Neuronal stem cell (in vitro differentiated cells): ENCODE measurements around the gene UBE4B.

Source experiments
- DNase-seq: peaks from one replicate; pipeline ENCODE4 v3.0.0-alpha.2; 2013; ENCODE audit warnings: low spot score
- H2AFZ ChIP-seq: one replicate; pipeline ENCODE4 v1.6.1; 2013; ENCODE audit warnings: mild to moderate bottlenecking, low read length, inconsistent platforms
- H2AK5ac ChIP-seq: 2 replicates; pipeline ENCODE4 v1.6.1; 2013; ENCODE audit warnings: low read depth, mild to moderate bottlenecking, inconsistent platforms, low read length, moderate library complexity, mixed read lengths
- H2BK120ac ChIP-seq: 2 replicates; pipeline ENCODE4 v1.6.1; 2013; ENCODE audit warnings: low read depth, mild to moderate bottlenecking, inconsistent platforms, low read length, moderate library complexity, mixed read lengths
- H2BK12ac ChIP-seq: one replicate; pipeline ENCODE4 v1.6.1; 2013; ENCODE audit warnings: low read length, inconsistent platforms
- H2BK15ac ChIP-seq: 2 replicates; pipeline ENCODE4 v1.6.1; 2013; ENCODE audit warnings: mild to moderate bottlenecking, low read length, inconsistent platforms, mixed read lengths
- H2BK5ac ChIP-seq: one replicate; pipeline ENCODE4 v1.6.1; 2013; ENCODE audit warnings: inconsistent platforms, mild to moderate bottlenecking, low read length, moderate library complexity
- H3K14ac ChIP-seq: one replicate; pipeline ENCODE4 v1.6.1; 2013; ENCODE audit warnings: low read length, inconsistent platforms
- H3K18ac ChIP-seq: 2 replicates; pipeline ENCODE4 v1.6.1; 2013; ENCODE audit warnings: low read length, inconsistent platforms
- H3K23ac ChIP-seq: 2 replicates; pipeline ENCODE4 v1.6.1; 2013; ENCODE audit warnings: low read depth, mild to moderate bottlenecking, mixed read lengths, low read length, inconsistent platforms; ENCODE audit not compliant: poor library complexity
- H3K27ac ChIP-seq: replicated peaks from 3 replicates; pipeline ENCODE4 v1.5.1; 2013; ENCODE audit warnings: low read length, inconsistent platforms
- H3K27me3 ChIP-seq, 3 experiments: 2 replicates each; pipeline ENCODE4 v1.6.1; 2013; ENCODE audit warnings: low read length in 3 of 3, mild to moderate bottlenecking in 2 of 3, inconsistent platforms in 1 of 3, low read depth in 1 of 3, mixed read lengths in 1 of 3, moderate library complexity in 1 of 3; ENCODE audit not compliant: control insufficient read depth in 3 of 3, insufficient read depth in 3 of 3
- H3K36me3 ChIP-seq, 2 donors: replicated peaks in 1 of 2; 2 replicates each; pipeline ENCODE4 v1.6.1; 2013; ENCODE audit warnings: low read length in 2 of 2; ENCODE audit not compliant: control insufficient read depth in 2 of 2, insufficient read depth in 2 of 2
- H3K4ac ChIP-seq: 2 replicates; pipeline ENCODE4 v1.6.1; 2013; ENCODE audit warnings: inconsistent platforms, mild to moderate bottlenecking, low read length, moderate library complexity
- H3K4me1 ChIP-seq, 2 donors: 1 replicate in 1 of 2; 2 replicates in 1 of 2; pipeline ENCODE4 v1.6.1; 2013; ENCODE audit warnings: low read length in 2 of 2, low read depth in 1 of 2; ENCODE audit not compliant: control insufficient read depth in 2 of 2, insufficient read depth in 1 of 2
- H3K4me2 ChIP-seq: one replicate; pipeline ENCODE4 v1.6.1; 2013; ENCODE audit warnings: mild to moderate bottlenecking, low read length, inconsistent platforms; ENCODE audit not compliant: insufficient read depth, poor library complexity, severe bottlenecking
- H3K4me3 ChIP-seq, 2 donors: 2 replicates each; pipeline ENCODE4 v1.5.1; 2013; ENCODE audit warnings: low read length in 2 of 2, mild to moderate bottlenecking in 2 of 2, inconsistent platforms in 1 of 2, moderate library complexity in 1 of 2
- H3K79me1 ChIP-seq: one replicate; pipeline ENCODE4 v1.6.1; 2013; ENCODE audit warnings: low read depth, mild to moderate bottlenecking, inconsistent platforms, low read length, moderate library complexity
- H3K9ac ChIP-seq: one replicate; pipeline ENCODE4 v1.6.1; 2013; ENCODE audit warnings: mild to moderate bottlenecking, low read depth, low read length, inconsistent platforms; ENCODE audit not compliant: poor library complexity
- H3K9me3 ChIP-seq, 2 donors: replicated peaks in 1 of 2; 2 replicates each; pipeline versions ENCODE3 to v1.6.1; 2013; ENCODE audit warnings: low read length in 2 of 2, mild to moderate bottlenecking in 2 of 2, inconsistent platforms in 1 of 2, low read depth in 1 of 2, mixed read lengths in 1 of 2, moderate library complexity in 1 of 2; ENCODE audit not compliant: control insufficient read depth in 2 of 2, insufficient read depth in 1 of 2
- H4K8ac ChIP-seq: one replicate; pipeline ENCODE4 v1.6.1; 2013; ENCODE audit warnings: low read depth, mild to moderate bottlenecking, inconsistent platforms, low read length, moderate library complexity
- H4K91ac ChIP-seq: one replicate; pipeline ENCODE4 v1.6.1; 2013; ENCODE audit warnings: low read length, low read depth, mild to moderate bottlenecking, inconsistent platforms; ENCODE audit not compliant: poor library complexity
- WGBS, 2 donors: extraction: QIAGEN DNeasy Blood & Tissue Kit; methylation state at CpG; one replicate each; pipeline ENCODE4 v1.1.7; 2013; ENCODE audit warnings: missing lambda C conversion rate in 2 of 2, mixed read lengths in 1 of 2; ENCODE audit not compliant: insufficient read length in 2 of 2, insufficient replicate concordance in 1 of 2; ENCODE audit errors: extremely low coverage in 2 of 2; 5-methylcytosine and 5-hydroxymethylcytosine counted together

The UBE4B gene

GRCh38 chr1:10080523-10080922 lies 47.8 kb downstream of the UBE4B start:
- no peak for DNase-seq
- Histone ChIP-seq H3K79me1 (no peaks in the 10 kb centered on the region), H2BK12ac (no peak overlapping the region), H3K14ac (no peak overlapping the region), H3K9ac (no peak overlapping the region), H3K27ac (no peak overlapping the region), H3K18ac (no peak overlapping the region), H4K91ac (no peak overlapping the region), H3K4me2 (no peak overlapping the region), H3K27me3 (no peaks in the 10 kb centered on the region), H2AK5ac (no peak overlapping the region), H2AFZ (no peak overlapping the region), H4K8ac (no peak overlapping the region), H3K36me3 (peaks cover 0 to 19% of the 10 kb centered on the region in 2 donors), H3K4ac (no peak overlapping the region), H3K4me1 (peaks cover 0 to 8% of the 10 kb centered on the region in 2 donors), H2BK120ac (no peak overlapping the region), H3K9me3 (no peaks in the 10 kb centered on the region), H2BK5ac (no peak overlapping the region), H2BK15ac (no peak overlapping the region), H3K23ac (no peak overlapping the region), H3K4me3 (no peak overlapping the region)
- no CpG with 5 or more reads among the region's 1 CpG for WGBS, 2 donors

DNA sequence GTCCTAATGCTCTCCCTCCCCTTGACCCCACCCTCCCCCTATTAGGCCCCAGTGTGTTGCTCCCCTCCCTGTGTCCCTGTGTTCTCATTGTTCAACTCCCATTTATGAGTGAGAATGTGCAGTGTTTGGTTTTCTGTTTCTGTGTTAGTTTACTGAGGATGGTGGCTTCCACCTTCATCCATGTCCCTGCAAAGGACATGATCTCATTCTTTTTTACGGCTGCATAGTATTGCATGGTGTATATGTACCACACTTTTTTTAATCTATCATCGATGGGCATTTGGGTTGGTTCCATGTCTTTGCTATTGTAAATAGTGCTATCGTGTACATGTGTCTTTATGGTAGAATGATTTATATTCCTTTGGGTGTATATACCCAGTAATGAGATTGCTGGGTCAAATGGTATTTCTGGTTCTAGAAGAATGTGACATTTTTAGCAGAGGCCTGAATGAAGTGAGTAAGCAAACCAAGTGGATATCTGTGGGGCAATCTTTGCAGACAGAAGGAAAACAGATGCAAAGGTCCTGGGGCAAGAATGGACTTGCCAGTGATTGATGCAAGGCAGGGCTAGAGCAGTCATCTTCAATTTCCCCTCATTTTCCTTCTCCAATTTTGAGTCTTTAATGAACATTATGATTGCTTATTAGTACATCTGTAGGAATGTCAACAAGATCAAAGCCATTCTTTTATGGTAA lies 50.2 kb downstream of the UBE4B start:
- Histone ChIP-seq H4K8ac (no peak overlapping the region), H3K23ac (no peak overlapping the region), H2BK15ac (no peak overlapping the region), H4K91ac (no peak overlapping the region), H3K4me1 (peaks cover 0 to 9% of the 10 kb centered on the region in 2 donors), H3K9ac (no peak overlapping the region), H2BK120ac (no peak overlapping the region), H3K27ac (no peak overlapping the region), H3K27me3 (no peaks in the 10 kb centered on the region), H3K4me2 (no peak overlapping the region), H3K79me1 (no peaks in the 10 kb centered on the region), H3K4ac (no peak overlapping the region), H3K14ac (no peak overlapping the region), H3K9me3 (peaks cover 2 to 4% of the 10 kb centered on the region in 2 donors), H2BK5ac (no peak overlapping the region), H2AFZ (no peak overlapping the region), H2BK12ac (no peak overlapping the region), H2AK5ac (no peak overlapping the region), H3K4me3 (no peak overlapping the region), H3K18ac (no peak overlapping the region), H3K36me3 (peaks cover 0 to 16% of the 10 kb centered on the region in 2 donors)
- WGBS, 2 donors: no CpG with 5 or more reads among the region's 3 CpGs
- DNase-seq: no peak

DNA sequence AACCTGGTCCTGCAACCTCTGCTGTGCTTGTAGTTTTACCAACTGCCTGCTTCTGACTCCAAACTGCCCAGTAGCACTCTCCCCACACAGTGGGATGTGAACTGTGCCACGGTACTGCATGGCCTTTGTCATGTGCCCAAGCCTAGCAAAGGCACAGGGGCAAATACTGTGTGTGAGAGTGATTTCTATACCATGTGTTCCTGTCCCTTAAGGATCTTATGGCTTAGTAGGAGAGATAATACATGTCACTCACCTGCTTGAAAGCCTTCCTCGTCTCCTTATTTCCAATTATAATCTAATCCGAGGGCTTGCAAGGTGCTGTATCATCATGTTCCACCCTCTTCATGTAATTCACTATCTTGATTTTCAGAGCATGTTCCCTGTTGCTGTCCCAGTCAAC lies 51.3 kb downstream of the UBE4B start:
- Histone ChIP-seq H3K4me2 (no peak overlapping the region), H3K4me3 (no peak overlapping the region), H3K23ac (no peak overlapping the region), H2BK5ac (no peak overlapping the region), H2AFZ (no peak overlapping the region), H3K14ac (no peak overlapping the region), H3K79me1 (no peaks in the 10 kb centered on the region), H2BK15ac (no peak overlapping the region), H4K91ac (no peak overlapping the region), H2AK5ac (no peak overlapping the region), H3K27me3 (no peaks in the 10 kb centered on the region), H4K8ac (no peak overlapping the region), H3K9ac (no peak overlapping the region), H2BK120ac (no peak overlapping the region), H3K18ac (no peak overlapping the region), H3K4ac (no peak overlapping the region), H2BK12ac (no peak overlapping the region), H3K27ac (no peak overlapping the region), H3K9me3 (peaks cover 2 to 4% of the 10 kb centered on the region in 2 donors), H3K36me3 (peaks cover 0 to 16% of the 10 kb centered on the region in 2 donors), H3K4me1 (peaks cover 0 to 9% of the 10 kb centered on the region in 2 donors)
- DNase-seq: no peak
- no CpG with 5 or more reads among the region's 3 CpGs for WGBS, 2 donors

GRCh38 chr1:10085076-10085475 lies 52.3 kb downstream of the UBE4B start:
- Histone ChIP-seq H3K9me3 (peaks cover 2 to 4% of the 10 kb centered on the region in 2 donors), H2BK12ac (no peak overlapping the region), H3K79me1 (no peaks in the 10 kb centered on the region), H3K4me1 (peaks cover 0 to 9% of the 10 kb centered on the region in 2 donors), H3K23ac (no peak overlapping the region), H3K4me3 (no peak overlapping the region), H4K91ac (no peak overlapping the region), H3K18ac (no peak overlapping the region), H2BK5ac (no peak overlapping the region), H3K4ac (no peak overlapping the region), H4K8ac (no peak overlapping the region), H3K27me3 (no peaks in the 10 kb centered on the region), H3K9ac (no peak overlapping the region), H2AK5ac (no peak overlapping the region), H2BK120ac (no peak overlapping the region), H2BK15ac (no peak overlapping the region), H3K4me2 (no peak overlapping the region), H3K14ac (no peak overlapping the region), H3K36me3 (peaks cover 0 to 16% of the 10 kb centered on the region in 2 donors), H2AFZ (no peak overlapping the region), H3K27ac (no peak overlapping the region)
- no peak for DNase-seq
- WGBS, 2 donors: no CpG with 5 or more reads among the region's 5 CpGs
